B cell (primary cell): Measurements from ENCODE around the gene NAXD.

ENCODE experiments used
- EZH2 ChIP-seq: IDR thresholded peaks from 2 replicates; pipeline ENCODE4 v1.6.1; 2012; ENCODE audit warnings: borderline replicate concordance, low read depth, mild to moderate bottlenecking, moderate library complexity, low read length; ENCODE audit not compliant: insufficient read depth, poor library complexity, severe bottlenecking
- TF ChIP-seq, protein P1 (sequence below): fragments of 200-600 bp; IDR thresholded peaks from one replicate; pipeline ENCODE4 v1.8.0; 2022; ENCODE audit warnings: antibody characterized with exemption, mild to moderate bottlenecking

DNA sequence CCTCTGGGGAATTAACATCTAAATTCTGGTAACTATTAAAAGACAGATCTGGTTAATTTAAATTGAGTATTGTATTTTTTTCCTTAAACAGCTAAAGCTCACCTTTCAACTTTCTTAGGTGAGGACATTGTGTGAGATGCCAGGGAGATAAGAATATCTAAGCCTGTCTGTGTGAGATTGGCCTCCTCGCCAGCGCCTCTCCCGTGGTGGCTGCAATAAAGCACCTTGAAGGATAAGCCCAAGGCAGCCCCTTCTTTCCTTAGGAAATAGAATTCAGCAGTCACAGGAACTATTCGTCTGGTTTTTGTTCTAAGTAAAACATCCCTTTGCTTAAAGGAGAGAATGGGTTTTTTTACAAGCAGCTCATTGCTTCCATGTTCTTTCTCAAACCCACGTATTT is 24.6 kb downstream of the NAXD start:
- TF ChIP-seq, protein P1, sequence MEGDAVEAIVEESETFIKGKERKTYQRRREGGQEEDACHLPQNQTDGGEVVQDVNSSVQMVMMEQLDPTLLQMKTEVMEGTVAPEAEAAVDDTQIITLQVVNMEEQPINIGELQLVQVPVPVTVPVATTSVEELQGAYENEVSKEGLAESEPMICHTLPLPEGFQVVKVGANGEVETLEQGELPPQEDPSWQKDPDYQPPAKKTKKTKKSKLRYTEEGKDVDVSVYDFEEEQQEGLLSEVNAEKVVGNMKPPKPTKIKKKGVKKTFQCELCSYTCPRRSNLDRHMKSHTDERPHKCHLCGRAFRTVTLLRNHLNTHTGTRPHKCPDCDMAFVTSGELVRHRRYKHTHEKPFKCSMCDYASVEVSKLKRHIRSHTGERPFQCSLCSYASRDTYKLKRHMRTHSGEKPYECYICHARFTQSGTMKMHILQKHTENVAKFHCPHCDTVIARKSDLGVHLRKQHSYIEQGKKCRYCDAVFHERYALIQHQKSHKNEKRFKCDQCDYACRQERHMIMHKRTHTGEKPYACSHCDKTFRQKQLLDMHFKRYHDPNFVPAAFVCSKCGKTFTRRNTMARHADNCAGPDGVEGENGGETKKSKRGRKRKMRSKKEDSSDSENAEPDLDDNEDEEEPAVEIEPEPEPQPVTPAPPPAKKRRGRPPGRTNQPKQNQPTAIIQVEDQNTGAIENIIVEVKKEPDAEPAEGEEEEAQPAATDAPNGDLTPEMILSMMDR = no peak
- TF ChIP-seq EZH2 = no peak
